H9 (cell line): ENCODE measurements around the gene PHF1. TPM values are rescaled to one million over a fixed set of nuclear protein-coding genes. Genes with fewer than 3 reads are reported as not detected.

Experiments
- DNase-seq: peaks from one replicate; pipeline ENCODE4 v3.0.0-alpha.2; 2017
- H2AFZ ChIP-seq: one replicate; pipeline ENCODE4 v1.6.1; 2013; ENCODE audit warnings: mild to moderate bottlenecking, low read length, control low read depth, moderate library complexity
- H2AK5ac ChIP-seq: 2 replicates; pipeline ENCODE4 v1.6.1; 2013; ENCODE audit warnings: low read length, control low read depth, mixed read lengths; ENCODE audit not compliant: insufficient read length
- H2BK120ac ChIP-seq: one replicate; pipeline ENCODE4 v1.6.1; 2013; ENCODE audit warnings: low read depth, mild to moderate bottlenecking, low read length, control low read depth, inconsistent platforms; ENCODE audit not compliant: poor library complexity, severe bottlenecking
- H2BK12ac ChIP-seq: 2 replicates; pipeline ENCODE4 v1.6.1; 2013; ENCODE audit warnings: low read length, control low read depth, mixed read lengths, low read depth; ENCODE audit not compliant: insufficient read length
- H2BK15ac ChIP-seq: 2 replicates; pipeline ENCODE4 v1.6.1; 2013; ENCODE audit warnings: low read depth, low read length, control low read depth
- H2BK20ac ChIP-seq: one replicate; pipeline ENCODE4 v1.6.1; 2013; ENCODE audit warnings: low read depth, mild to moderate bottlenecking, low read length, control low read depth, inconsistent platforms; ENCODE audit not compliant: poor library complexity, severe bottlenecking
- H2BK5ac ChIP-seq: 2 replicates; pipeline ENCODE4 v1.6.1; 2013; ENCODE audit warnings: low read length, control low read depth, mixed read lengths; ENCODE audit not compliant: insufficient read length
- H3K14ac ChIP-seq: 2 replicates; pipeline ENCODE4 v1.6.1; 2013; ENCODE audit warnings: low read length, control low read depth; ENCODE audit not compliant: insufficient read depth
- H3K18ac ChIP-seq: 2 replicates; pipeline ENCODE4 v1.6.1; 2013; ENCODE audit warnings: low read depth, mild to moderate bottlenecking, mixed read lengths, low read length, control low read depth; ENCODE audit not compliant: insufficient read length
- H3K23ac ChIP-seq: 2 replicates; pipeline ENCODE4 v1.6.1; 2013; ENCODE audit warnings: low read length, control low read depth, mixed read lengths, low read depth; ENCODE audit not compliant: insufficient read length
- H3K23me2 ChIP-seq: 2 replicates; pipeline ENCODE4 v1.6.1; 2013; ENCODE audit warnings: low read depth, mild to moderate bottlenecking, mixed read lengths, low read length, control low read depth; ENCODE audit not compliant: insufficient read length, poor library complexity, severe bottlenecking
- H3K27ac ChIP-seq: 2 replicates; pipeline ENCODE4 v1.5.1; 2013; ENCODE audit warnings: low read length, control low read depth, mixed read lengths, low read depth; ENCODE audit not compliant: insufficient read length
- H3K27me3 ChIP-seq: 2 replicates; pipeline ENCODE4 v1.6.1; 2013; ENCODE audit warnings: low read length, control low read depth, inconsistent platforms; ENCODE audit not compliant: insufficient read depth
- H3K4ac ChIP-seq: 2 replicates; pipeline ENCODE4 v1.6.1; 2013; ENCODE audit warnings: low read depth, mild to moderate bottlenecking, control low read depth, inconsistent platforms, low read length, moderate library complexity
- H3K4me1 ChIP-seq: 2 replicates; pipeline ENCODE4 v1.6.1; 2013; ENCODE audit warnings: low read length, control low read depth, inconsistent platforms; ENCODE audit not compliant: insufficient read depth
- H3K4me2 ChIP-seq: 2 replicates; pipeline ENCODE4 v1.6.1; 2013; ENCODE audit warnings: low read length, control low read depth, mixed read lengths; ENCODE audit not compliant: insufficient read length, insufficient read depth
- H3K56ac ChIP-seq: 2 replicates; pipeline ENCODE4 v1.6.1; 2013; ENCODE audit warnings: low read depth, mild to moderate bottlenecking, mixed read lengths, low read length, control low read depth; ENCODE audit not compliant: insufficient read length
- H3K79me1 ChIP-seq: 2 replicates; pipeline ENCODE4 v1.6.1; 2013; ENCODE audit warnings: low read depth, mild to moderate bottlenecking, moderate library complexity, low read length, control low read depth, inconsistent platforms; ENCODE audit not compliant: insufficient read depth, poor library complexity, severe bottlenecking
- H3K79me2 ChIP-seq: 2 replicates; pipeline ENCODE4 v1.6.1; 2013; ENCODE audit warnings: low read length, control low read depth, inconsistent platforms; ENCODE audit not compliant: insufficient read depth
- H3K9ac ChIP-seq: 2 replicates; pipeline ENCODE4 v1.6.1; 2013; ENCODE audit warnings: low read length, control low read depth, mixed read lengths; ENCODE audit not compliant: insufficient read length; ENCODE audit errors: extremely low read depth
- H3K9me3 ChIP-seq: one replicate; pipeline ENCODE4 v1.6.1; 2013; ENCODE audit warnings: low read depth, low read length, inconsistent platforms; ENCODE audit not compliant: control insufficient read depth
- H3T11ph ChIP-seq: one replicate; pipeline ENCODE4 v1.6.1; 2013; ENCODE audit warnings: mild to moderate bottlenecking, low read length, control low read depth, inconsistent platforms
- H4K20me1 ChIP-seq: one replicate; pipeline ENCODE4 v1.6.1; 2013; ENCODE audit not compliant: control insufficient read depth, insufficient read length, insufficient read depth
- H4K5ac ChIP-seq: 2 replicates; pipeline ENCODE4 v1.6.1; 2013; ENCODE audit warnings: low read depth, mild to moderate bottlenecking, mixed read lengths, low read length, control low read depth; ENCODE audit not compliant: insufficient read length
- H4K8ac ChIP-seq: replicated peaks from 2 replicates; pipeline ENCODE4 v1.6.1; 2013; ENCODE audit warnings: low read length, control low read depth, mixed read lengths, low read depth; ENCODE audit not compliant: insufficient read length
- H4K91ac ChIP-seq: 2 replicates; pipeline ENCODE4 v1.6.1; 2013; ENCODE audit warnings: low read depth, mild to moderate bottlenecking, moderate library complexity, mixed read lengths, low read length, control low read depth; ENCODE audit not compliant: insufficient read length
- H3K27ac Mint-ChIP-seq, 3 experiments: 2 replicates in 2 of 3; 3 replicates in 1 of 3; pipeline ENCODE4 v1.8.0; 2020 to 2021; ENCODE audit warnings: mixed read lengths in 3 of 3, mild to moderate bottlenecking in 1 of 3, moderate library complexity in 1 of 3
- H3K27me3 Mint-ChIP-seq: 2 replicates; pipeline ENCODE4 v1.8.0; 2021; ENCODE audit warnings: low read depth, mild to moderate bottlenecking, moderate library complexity, mixed read lengths
- H3K36me3 Mint-ChIP-seq, 3 experiments: 2 replicates in 2 of 3; 3 replicates in 1 of 3; pipeline ENCODE4 v1.8.0; 2020 to 2021; ENCODE audit warnings: low read depth in 3 of 3, mixed read lengths in 3 of 3; ENCODE audit not compliant: insufficient read depth in 1 of 3
- H3K4me1 Mint-ChIP-seq, 2 experiments: 2 replicates each; pipeline ENCODE4 v1.8.0; 2020; ENCODE audit warnings: mixed read lengths in 2 of 2
- H3K4me3 Mint-ChIP-seq, 2 experiments: 2 replicates in 1 of 2; 3 replicates in 1 of 2; pipeline ENCODE4 v1.8.0; 2020 to 2021; ENCODE audit warnings: mild to moderate bottlenecking in 2 of 2, mixed read lengths in 2 of 2, moderate library complexity in 1 of 2
- H3K9me3 Mint-ChIP-seq, 2 experiments: 2 replicates in 1 of 2; 3 replicates in 1 of 2; pipeline ENCODE4 v1.8.0; 2020; ENCODE audit warnings: mild to moderate bottlenecking in 2 of 2, mixed read lengths in 2 of 2, moderate library complexity in 1 of 2
- CTCF ChIP-seq: fragments of 200-600 bp; sonication (generic); conservative IDR thresholded peaks from 3 replicates; pipeline ENCODE4 v1.8.0; 2021; ENCODE audit warnings: antibody characterized with exemption, mild to moderate bottlenecking
- WGBS: extraction: QIAGEN DNeasy Blood & Tissue Kit; methylation state at CpG from one replicate; pipeline ENCODE4 v1.1.7; 2013; ENCODE audit warnings: missing lambda C conversion rate, low lambda C conversion rate, mixed read lengths; ENCODE audit not compliant: insufficient read length; ENCODE audit errors: extremely low coverage; 5-methylcytosine and 5-hydroxymethylcytosine counted together
- total RNA-seq: library from RNA; stranded (reverse); gene quantifications from 2 replicates; pipeline ENCODE4 v1.2.1, GENCODE V29; 2021

PHF1 gene
- total RNA-seq, 1 experiment from 2014 or later = 56.8 TPM

GRCh38 chr6:33458676-33459075 is 47.9 kb downstream of the PHF1 start:
- H3K23ac ChIP-seq = no peak overlapping the region
- H4K20me1 ChIP-seq = no peaks in the 10 kb centered on the region
- no peak overlapping the region for H4K8ac ChIP-seq
- no peaks in the 10 kb centered on the region for H3K4me1 ChIP-seq
- H3T11ph ChIP-seq = no peak overlapping the region
- H3K4me2 ChIP-seq = no peak overlapping the region
- TF ChIP-seq CTCF = no peak
- H3K79me1 ChIP-seq = no peaks in the 10 kb centered on the region
- no peak overlapping the region for H2AFZ ChIP-seq
- H3K14ac ChIP-seq = no peak overlapping the region
- Mint-ChIP-seq H3K27ac (no peak overlapping the region), H3K27me3 (peaks cover 9% of the 10 kb centered on the region; the same call in 1 of the 2 replicates), H3K36me3 (peaks cover 9 to 32% (median 31%) of the 10 kb centered on the region in 3 experiments), H3K9me3 (no peaks in the 10 kb centered on the region), H3K4me3 (no peak overlapping the region), H3K4me1 (peaks cover 10 to 13% of the 10 kb centered on the region in 2 experiments)
- no peak overlapping the region for H3K4ac ChIP-seq
- H2BK12ac ChIP-seq = no peak overlapping the region
- no CpG with 5 or more reads among the region's 3 CpGs for WGBS
- no peak overlapping the region for H2AK5ac ChIP-seq
- no peaks in the 10 kb centered on the region; the same call in 1 of the 2 replicates for H3K27me3 ChIP-seq
- no peak overlapping the region for H2BK5ac ChIP-seq
- no peaks in the 10 kb centered on the region for H3K79me2 ChIP-seq
- H3K27ac ChIP-seq = no peak overlapping the region
- no peak overlapping the region for H2BK120ac ChIP-seq
- no peak for DNase-seq
- H3K18ac ChIP-seq = no peak overlapping the region
- H4K5ac ChIP-seq = no peak overlapping the region
- H2BK15ac ChIP-seq = no peak overlapping the region
- H4K91ac ChIP-seq = no peak overlapping the region
- peaks cover 9% of the 10 kb centered on the region for H3K23me2 ChIP-seq
- H2BK20ac ChIP-seq = no peak overlapping the region
- H3K9ac ChIP-seq = no peak overlapping the region
- H3K9me3 ChIP-seq = no peaks in the 10 kb centered on the region
- no peak overlapping the region for H3K56ac ChIP-seq
